ENCODE data around the gene PRR5L.

The PRR5L gene

DNA sequence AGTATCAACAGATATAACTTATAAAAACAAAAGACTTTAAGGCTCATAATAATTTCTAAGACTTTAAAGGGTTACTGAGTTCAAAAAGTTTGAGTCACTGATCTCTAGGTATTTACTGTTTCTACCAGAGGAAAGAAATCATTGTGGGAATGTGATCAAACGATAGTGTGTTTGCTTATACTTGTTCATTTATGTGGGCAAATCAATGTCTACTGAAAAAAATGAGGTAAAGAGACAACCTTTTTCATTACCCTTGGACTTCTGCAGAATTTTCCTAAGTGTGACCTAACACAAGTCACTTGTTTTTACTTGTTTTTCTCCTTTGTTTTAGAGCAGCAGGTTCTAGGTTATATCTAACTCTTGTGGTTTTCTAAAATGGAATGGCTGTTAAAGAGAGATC lies 65.4 kb downstream of the PRR5L start (continued):
- TF ChIP-seq ZNF280C (tag by site-specific recombination; IDR thresholded peaks at IDR 0.05) (no peak), ZFHX2 (tag by site-specific recombination; conservative IDR thresholded peaks at IDR 0.05) (no peak), ZNF600 (tag by site-specific recombination; IDR thresholded peaks at IDR 0.05) (no peak), ZNF404 (tag by site-specific recombination; IDR thresholded peaks at IDR 0.05) (no peak), ZNF223 (tag by site-specific recombination; IDR thresholded peaks at IDR 0.05) (no peak), ZNF292 (tag by site-specific recombination; IDR thresholded peaks at IDR 0.05; ENCODE audit: borderline replicate concordance, low read depth) (no peak), ZNF837 (tag by site-specific recombination; IDR thresholded peaks at IDR 0.05) (no peak), ZNF510 (tag by site-specific recombination; IDR thresholded peaks at IDR 0.05; ENCODE audit: insufficient replicate concordance) (no peak), PRDM6 (tag by site-specific recombination; IDR thresholded peaks at IDR 0.05) (no peak), ZNF19 (tag by site-specific recombination; IDR thresholded peaks at IDR 0.05; ENCODE audit: low read depth) (no peak), ZNF701 (tag by site-specific recombination; IDR thresholded peaks at IDR 0.05) (no peak)
- TF ChIP-seq, protein P1, sequence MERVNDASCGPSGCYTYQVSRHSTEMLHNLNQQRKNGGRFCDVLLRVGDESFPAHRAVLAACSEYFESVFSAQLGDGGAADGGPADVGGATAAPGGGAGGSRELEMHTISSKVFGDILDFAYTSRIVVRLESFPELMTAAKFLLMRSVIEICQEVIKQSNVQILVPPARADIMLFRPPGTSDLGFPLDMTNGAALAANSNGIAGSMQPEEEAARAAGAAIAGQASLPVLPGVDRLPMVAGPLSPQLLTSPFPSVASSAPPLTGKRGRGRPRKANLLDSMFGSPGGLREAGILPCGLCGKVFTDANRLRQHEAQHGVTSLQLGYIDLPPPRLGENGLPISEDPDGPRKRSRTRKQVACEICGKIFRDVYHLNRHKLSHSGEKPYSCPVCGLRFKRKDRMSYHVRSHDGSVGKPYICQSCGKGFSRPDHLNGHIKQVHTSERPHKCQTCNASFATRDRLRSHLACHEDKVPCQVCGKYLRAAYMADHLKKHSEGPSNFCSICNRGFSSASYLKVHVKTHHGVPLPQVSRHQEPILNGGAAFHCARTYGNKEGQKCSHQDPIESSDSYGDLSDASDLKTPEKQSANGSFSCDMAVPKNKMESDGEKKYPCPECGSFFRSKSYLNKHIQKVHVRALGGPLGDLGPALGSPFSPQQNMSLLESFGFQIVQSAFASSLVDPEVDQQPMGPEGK (tag by site-specific recombination; IDR thresholded peaks at IDR 0.05): no peak
- TF ChIP-seq, protein P2, sequence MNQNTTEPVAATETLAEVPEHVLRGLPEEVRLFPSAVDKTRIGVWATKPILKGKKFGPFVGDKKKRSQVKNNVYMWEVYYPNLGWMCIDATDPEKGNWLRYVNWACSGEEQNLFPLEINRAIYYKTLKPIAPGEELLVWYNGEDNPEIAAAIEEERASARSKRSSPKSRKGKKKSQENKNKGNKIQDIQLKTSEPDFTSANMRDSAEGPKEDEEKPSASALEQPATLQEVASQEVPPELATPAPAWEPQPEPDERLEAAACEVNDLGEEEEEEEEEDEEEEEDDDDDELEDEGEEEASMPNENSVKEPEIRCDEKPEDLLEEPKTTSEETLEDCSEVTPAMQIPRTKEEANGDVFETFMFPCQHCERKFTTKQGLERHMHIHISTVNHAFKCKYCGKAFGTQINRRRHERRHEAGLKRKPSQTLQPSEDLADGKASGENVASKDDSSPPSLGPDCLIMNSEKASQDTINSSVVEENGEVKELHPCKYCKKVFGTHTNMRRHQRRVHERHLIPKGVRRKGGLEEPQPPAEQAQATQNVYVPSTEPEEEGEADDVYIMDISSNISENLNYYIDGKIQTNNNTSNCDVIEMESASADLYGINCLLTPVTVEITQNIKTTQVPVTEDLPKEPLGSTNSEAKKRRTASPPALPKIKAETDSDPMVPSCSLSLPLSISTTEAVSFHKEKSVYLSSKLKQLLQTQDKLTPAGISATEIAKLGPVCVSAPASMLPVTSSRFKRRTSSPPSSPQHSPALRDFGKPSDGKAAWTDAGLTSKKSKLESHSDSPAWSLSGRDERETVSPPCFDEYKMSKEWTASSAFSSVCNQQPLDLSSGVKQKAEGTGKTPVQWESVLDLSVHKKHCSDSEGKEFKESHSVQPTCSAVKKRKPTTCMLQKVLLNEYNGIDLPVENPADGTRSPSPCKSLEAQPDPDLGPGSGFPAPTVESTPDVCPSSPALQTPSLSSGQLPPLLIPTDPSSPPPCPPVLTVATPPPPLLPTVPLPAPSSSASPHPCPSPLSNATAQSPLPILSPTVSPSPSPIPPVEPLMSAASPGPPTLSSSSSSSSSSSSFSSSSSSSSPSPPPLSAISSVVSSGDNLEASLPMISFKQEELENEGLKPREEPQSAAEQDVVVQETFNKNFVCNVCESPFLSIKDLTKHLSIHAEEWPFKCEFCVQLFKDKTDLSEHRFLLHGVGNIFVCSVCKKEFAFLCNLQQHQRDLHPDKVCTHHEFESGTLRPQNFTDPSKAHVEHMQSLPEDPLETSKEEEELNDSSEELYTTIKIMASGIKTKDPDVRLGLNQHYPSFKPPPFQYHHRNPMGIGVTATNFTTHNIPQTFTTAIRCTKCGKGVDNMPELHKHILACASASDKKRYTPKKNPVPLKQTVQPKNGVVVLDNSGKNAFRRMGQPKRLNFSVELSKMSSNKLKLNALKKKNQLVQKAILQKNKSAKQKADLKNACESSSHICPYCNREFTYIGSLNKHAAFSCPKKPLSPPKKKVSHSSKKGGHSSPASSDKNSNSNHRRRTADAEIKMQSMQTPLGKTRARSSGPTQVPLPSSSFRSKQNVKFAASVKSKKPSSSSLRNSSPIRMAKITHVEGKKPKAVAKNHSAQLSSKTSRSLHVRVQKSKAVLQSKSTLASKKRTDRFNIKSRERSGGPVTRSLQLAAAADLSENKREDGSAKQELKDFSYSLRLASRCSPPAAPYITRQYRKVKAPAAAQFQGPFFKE (tag by site-specific recombination; IDR thresholded peaks at IDR 0.05; ENCODE audit: borderline replicate concordance): no peak

DNA sequence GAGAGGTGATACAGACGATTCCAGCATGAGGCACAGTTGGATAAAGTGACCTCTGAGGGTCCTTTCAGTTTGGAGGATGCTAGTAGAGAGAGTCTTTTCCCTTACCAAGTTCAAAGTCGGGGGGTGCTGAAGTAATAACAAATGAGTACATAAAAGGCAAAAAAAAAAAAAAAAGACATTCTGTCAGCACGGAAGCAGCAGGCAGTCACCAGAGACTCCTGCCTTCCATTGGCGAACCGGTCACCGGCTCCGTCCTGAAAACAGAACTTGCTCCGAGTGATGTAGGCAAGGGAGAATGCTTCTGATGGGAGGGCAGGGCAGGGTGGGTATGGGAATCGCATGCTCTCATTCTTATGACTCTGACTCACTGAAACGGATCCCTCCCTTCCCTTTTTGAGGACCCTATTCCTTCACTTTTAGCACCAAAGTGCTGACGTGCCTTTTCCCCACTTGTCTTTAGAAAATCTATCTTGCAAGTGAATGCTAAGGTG lies 65.9 kb downstream of the PRR5L start:
- peak; percentile 90 for TF ChIP-seq ZNF335 (tag by site-specific recombination; conservative IDR thresholded peaks at IDR 0.05)
- 0 out of 2 replicates have a peak, but pooled peaks have one; percentile 20 for TF ChIP-seq ZBTB17 (tag by site-specific recombination; IDR thresholded peaks at IDR 0.05)
- no peak for TF ChIP-seq ZNF140 (tag by site-specific recombination; IDR thresholded peaks at IDR 0.05)
- no peak for TF ChIP-seq ZNF121 (tag by site-specific recombination; IDR thresholded peaks at IDR 0.05)
- Histone ChIP-seq H3K4me3 (ENCODE audit: low read depth, low read length) (peak overlapping the region; percentile 19; the same call in 1 of the 2 replicates), H3K9me3 (ENCODE audit: control insufficient read depth, insufficient read depth, low read depth, low read length) (no peaks in the 10 kb centered on the region), H3K36me3 (ENCODE audit: control insufficient read depth in 2 of 2, insufficient read depth in 1 of 2, low read length in 2 of 2) (no peaks in the 10 kb centered on the region), H3K4me1 (ENCODE audit: control insufficient read depth, insufficient read depth, low read length) (no peaks in the 10 kb centered on the region), H3K27ac (ENCODE audit: extremely low read depth, low read depth, low read length) (no peak overlapping the region)
- POLR2A ChIA-PET: no interaction called here
- CTCF ChIA-PET: no interaction called here

Data from HEK293 (cell line).